ENCODE measurements around the gene MMD. TPM values are rescaled to one million over a fixed set of nuclear protein-coding genes. Genes with fewer than 3 reads are reported as not detected.
A peak's percentile ranks its signal among the peaks of the same experiment; 100 is the strongest.

MMD gene
- total RNA-seq, 1 experiment from 2014 or later, result 40.8 TPM

GRCh38 chr17:55354010-55354409, 67.6 kb downstream of the MMD start:
- no peaks in the 10 kb centered on the region for H3K27me3 Mint-ChIP-seq (ENCODE audit: low read depth)
- ATAC-seq (no peak), DNase-seq (ENCODE audit: low spot score) (no peak)
- no peak overlapping the region for H3K27ac Mint-ChIP-seq
- TF ChIP-seq ZNF423 (CRISPR knock-in tag; IDR thresholded peaks at IDR 0.05), result no peak
- TF ChIP-seq NFYB (CRISPR knock-in tag; conservative IDR thresholded peaks at IDR 0.05; ENCODE audit: low read depth), result no peak
- no peak for TF ChIP-seq PREB (CRISPR knock-in tag; IDR thresholded peaks at IDR 0.05; ENCODE audit: borderline replicate concordance)
- TF ChIP-seq IRF2 (CRISPR knock-in tag; IDR thresholded peaks at IDR 0.05; ENCODE audit: borderline replicate concordance, low read depth), result no peak
- no peak for TF ChIP-seq HMGA2 (CRISPR knock-in tag; IDR thresholded peaks at IDR 0.05)
- TF ChIP-seq KAT7 (CRISPR knock-in tag; IDR thresholded peaks at IDR 0.05; ENCODE audit: borderline replicate concordance), result no peak
- no peak for TF ChIP-seq ARID4B (CRISPR knock-in tag; IDR thresholded peaks at IDR 0.05; ENCODE audit: borderline replicate concordance)
- no peak for TF ChIP-seq HMGXB4 (CRISPR knock-in tag; IDR thresholded peaks at IDR 0.05)
- TF ChIP-seq JAZF1 (CRISPR knock-in tag; IDR thresholded peaks at IDR 0.05), result no peak
- ChIA-PET POLR2A (no interaction called here), CTCF (interaction anchor here (1.2 to 3.7 kb wide), 2 partner anchors 160 to 348 kb away, joined by 3 to 22 read pairs; no protein-coding TSS in a partner anchor)
- H3K4me1 Mint-ChIP-seq, result peaks cover 35% of the 10 kb centered on the region
- no peaks in the 10 kb centered on the region for H3K36me3 Mint-ChIP-seq
- H3K4me3 Mint-ChIP-seq, result no peak overlapping the region
- peaks cover 4% of the 10 kb centered on the region; the same call in 1 of the 2 replicates for H3K9me3 Mint-ChIP-seq

GRCh38 chr17:55351226-55351625, 70.4 kb downstream of the MMD start:
- TF ChIP-seq ZSCAN18 (CRISPR knock-in tag; IDR thresholded peaks at IDR 0.05), result no peak
- TF ChIP-seq ELF4 (CRISPR knock-in tag; IDR thresholded peaks at IDR 0.05; ENCODE audit: low read depth), result no peak
- no peak for TF ChIP-seq E2F5 (CRISPR knock-in tag; IDR thresholded peaks at IDR 0.05)
- TF ChIP-seq ATF1 (CRISPR knock-in tag; IDR thresholded peaks at IDR 0.05), result no peak
- Mint-ChIP-seq H3K27me3 (ENCODE audit: low read depth) (no peaks in the 10 kb centered on the region), H3K36me3 (peaks cover 3% of the 10 kb centered on the region), H3K9me3 (peaks cover 13% of the 10 kb centered on the region), H3K4me1 (peaks cover 33% of the 10 kb centered on the region), H3K27ac (peak overlapping the region; percentile 44; the same call in 1 of the 2 replicates), H3K4me3 (no peak overlapping the region)
- CTCF ChIA-PET, result interaction anchor here (1.6 kb wide), 1 partner anchor 163 kb away, joined by 4 read pairs; no protein-coding TSS in a partner anchor
- POLR2A ChIA-PET, result no interaction called here
- peak; percentile 36 for ATAC-seq
- no peak for DNase-seq (ENCODE audit: low spot score)
